Right lobe of liver (tissue), 6 donors: ENCODE data around the gene IKZF2. TPM values are rescaled to one million over a fixed set of nuclear protein-coding genes. Genes with fewer than 3 reads are reported as not detected.

ENCODE experiments used
- ATAC-seq, 4 donors: fragments of 200-7000 bp; cut with Tn5 transposase; one replicate each; pipeline ENCODE4 v1.9.1; 2020; ENCODE audit warnings: mild to moderate bottlenecking in 4 of 4, moderate library complexity in 4 of 4
- DNase-seq, 3 donors: peaks; one replicate each; pipeline ENCODE4 v3.0.0-alpha.2; 2020
- H3K27ac ChIP-seq, 3 donors: fragments of 200-600 bp; one replicate each; pipeline ENCODE4 v1.8.0; 2022
- H3K27me3 ChIP-seq, 2 donors: fragments of 200-600 bp; one replicate each; pipeline ENCODE4 v1.8.0; 2022
- H3K36me3 ChIP-seq, 4 donors: fragments of 200-600 bp; sonication (generic) in 1 of 4; one replicate each; pipeline versions ENCODE4 v1.5.1 to v1.8.0; 2017 to 2022; ENCODE audit warnings: control low read depth in 1 of 4
- H3K4me1 ChIP-seq, 4 donors: fragments of 200-600 bp; sonication (generic) in 1 of 4; one replicate each; pipeline versions ENCODE4 v1.5.1 to v1.8.0; 2017 to 2022; ENCODE audit warnings: control low read depth in 1 of 4
- H3K4me3 ChIP-seq, 3 donors: fragments of 200-600 bp; one replicate each; pipeline ENCODE4 v1.8.0; 2022
- H3K9me3 ChIP-seq, 4 donors: fragments of 200-600 bp; sonication (generic) in 1 of 4; one replicate each; pipeline versions ENCODE4 v1.5.1 to v1.8.0; 2017 to 2022; ENCODE audit warnings: control low read depth in 1 of 4
- POLR2A ChIP-seq: fragments of 450-650 bp; IDR thresholded peaks from one replicate; pipeline ENCODE4 v1.6.1; 2017; ENCODE audit warnings: antibody characterized with exemption, mild to moderate bottlenecking
- WGBS: methylation state at CpG from one replicate; pipeline ENCODE4 v1.1.6; 2018; ENCODE audit warnings: low coverage, low lambda C conversion rate; ENCODE audit not compliant: insufficient coverage; ENCODE audit errors: missing lambda C conversion rate; 5-methylcytosine and 5-hydroxymethylcytosine counted together
- intact Hi-C, 2 donors: fragments of 100-400 bp; cut with DNase I; formaldehyde crosslinking; loops; one replicate each; pipeline versions ENCODE4 v1.11.2 to v1.14.1; 2022
- total RNA-seq, 6 experiments: library from RNA; depleted of rRNA in 2 of 6; stranded (reverse); fragments of >200 nt in 2 of 6; fragmentation: NEBNext Ultra II Directional in 3 of 6; extraction: Animal tissue kit (Norgen Biotek cat#: 25700) in 3 of 6; gene quantifications; one replicate each; pipeline versions ENCODE4 v1.1.0 to v1.2.4, GENCODE V29; 2016 to 2023
- TF ChIP-seq, protein P1 (sequence below), 4 donors: fragments of 200-600 bp in 3 of 4; fragments of 450-650 bp in 1 of 4; IDR thresholded peaks; one replicate each; pipeline versions ENCODE4 v1.5.1 to v1.8.0; 2016 to 2022; ENCODE audit warnings: antibody characterized with exemption in 4 of 4, mild to moderate bottlenecking in 2 of 4
- donor health status: DM: no; HTN: yes; CAD: no.
- donor health status: DM: no; HTN: no; CAD: no.
- donor health status: DM: no; HTN: no; CAD: no.
- donor health status: DM: no; HTN: yes; CAD: no.
- donor health status: DM: no; HTN: yes; CAD: no.

The IKZF2 gene
- total RNA-seq, 6 experiments from 2014 or later: 1.1 to 4.1 (median 1.9) TPM

- no peaks in the 10 kb centered on the region for H3K9me3 ChIP-seq
- peak overlapping the region in 1 of 3 donors; percentile 44 for H3K27ac ChIP-seq
- TF ChIP-seq POLR2A: no peak
- TF ChIP-seq, protein P1, sequence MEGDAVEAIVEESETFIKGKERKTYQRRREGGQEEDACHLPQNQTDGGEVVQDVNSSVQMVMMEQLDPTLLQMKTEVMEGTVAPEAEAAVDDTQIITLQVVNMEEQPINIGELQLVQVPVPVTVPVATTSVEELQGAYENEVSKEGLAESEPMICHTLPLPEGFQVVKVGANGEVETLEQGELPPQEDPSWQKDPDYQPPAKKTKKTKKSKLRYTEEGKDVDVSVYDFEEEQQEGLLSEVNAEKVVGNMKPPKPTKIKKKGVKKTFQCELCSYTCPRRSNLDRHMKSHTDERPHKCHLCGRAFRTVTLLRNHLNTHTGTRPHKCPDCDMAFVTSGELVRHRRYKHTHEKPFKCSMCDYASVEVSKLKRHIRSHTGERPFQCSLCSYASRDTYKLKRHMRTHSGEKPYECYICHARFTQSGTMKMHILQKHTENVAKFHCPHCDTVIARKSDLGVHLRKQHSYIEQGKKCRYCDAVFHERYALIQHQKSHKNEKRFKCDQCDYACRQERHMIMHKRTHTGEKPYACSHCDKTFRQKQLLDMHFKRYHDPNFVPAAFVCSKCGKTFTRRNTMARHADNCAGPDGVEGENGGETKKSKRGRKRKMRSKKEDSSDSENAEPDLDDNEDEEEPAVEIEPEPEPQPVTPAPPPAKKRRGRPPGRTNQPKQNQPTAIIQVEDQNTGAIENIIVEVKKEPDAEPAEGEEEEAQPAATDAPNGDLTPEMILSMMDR (IDR thresholded peaks at IDR 0.05): peak in 1 of 4 donors; percentile 9
- no peaks in the 10 kb centered on the region for H3K27me3 ChIP-seq
- H3K36me3 ChIP-seq: no peaks in the 10 kb centered on the region
- DNase-seq (no peak), ATAC-seq (no peak)
- H3K4me3 ChIP-seq: peak overlapping the region; percentile 12 to 78 (median 37)
- 24% methylated on average over 3 of the region's 3 CpGs for WGBS
- intact Hi-C loops: no loop called here
- H3K4me1 ChIP-seq: peaks cover 0 to 21% (median 9%) of the 10 kb centered on the region in 4 donors
Observed at GRCh38 chr2:213149294-213149875, 2.0 kb downstream of the IKZF2 start.

- H3K9me3 ChIP-seq: no peaks in the 10 kb centered on the region
- ATAC-seq: no peak
- intact Hi-C loops: no loop called here
- H3K27ac ChIP-seq: peak overlapping the region in 1 of 3 donors; percentile 44
- H3K4me3 ChIP-seq: peak overlapping the region in 1 of 3 donors; percentile 37
- H3K4me1 ChIP-seq: peaks cover 0 to 21% (median 9%) of the 10 kb centered on the region in 4 donors
- H3K27me3 ChIP-seq: no peaks in the 10 kb centered on the region
- WGBS: 18% methylated on average over 2 of the region's 2 CpGs
- no peaks in the 10 kb centered on the region for H3K36me3 ChIP-seq
- no peak for DNase-seq
- no peak for TF ChIP-seq POLR2A
- TF ChIP-seq, protein P1 (IDR thresholded peaks at IDR 0.05): no peak
Observed at GRCh38 chr2:213148572-213149261, 2.7 kb downstream of the IKZF2 start.

- Histone ChIP-seq H3K36me3 (no peaks in the 10 kb centered on the region), H3K4me1 (peaks cover 0 to 15% (median 9%) of the 10 kb centered on the region in 4 donors), H3K27ac (no peak overlapping the region), H3K4me3 (no peak overlapping the region), H3K9me3 (no peaks in the 10 kb centered on the region), H3K27me3 (no peaks in the 10 kb centered on the region)
- TF ChIP-seq, protein P1 (IDR thresholded peaks at IDR 0.05): no peak
- TF ChIP-seq POLR2A: no peak
- 85% methylated on average over 2 of the region's 2 CpGs for WGBS
- intact Hi-C loops: no loop called here
- DNase-seq (no peak), ATAC-seq (no peak)
Observed at GRCh38 chr2:213147538-213147937, 3.9 kb downstream of the IKZF2 start.

- no peaks in the 10 kb centered on the region for H3K27me3 ChIP-seq
- peaks cover 0 to 15% (median 7%) of the 10 kb centered on the region in 4 donors for H3K4me1 ChIP-seq
- no peaks in the 10 kb centered on the region for H3K9me3 ChIP-seq
- H3K4me3 ChIP-seq: no peak overlapping the region
- ATAC-seq (peak; percentile 29 to 65 (median 58)), DNase-seq (no peak)
- TF ChIP-seq, protein P1 (IDR thresholded peaks at IDR 0.05): no peak
- TF ChIP-seq POLR2A: no peak
- no peak overlapping the region for H3K27ac ChIP-seq
- WGBS: 15% methylated on average over 1 of the region's 1 CpG
- intact Hi-C loops: no loop called here
- H3K36me3 ChIP-seq: no peaks in the 10 kb centered on the region
Observed at GRCh38 chr2:213145715-213146242, 5.6 kb downstream of the IKZF2 start.
